Measurements from ENCODE around the gene GRK6.

The GRK6 gene

GRCh38 chr5:177454397-177455035 lies 28.0 kb downstream of the GRK6 start (continued):
- TF ChIP-seq ZBTB7A (tag by site-specific recombination; IDR thresholded peaks at IDR 0.05; ENCODE audit: low read depth) = no peak; the same call in 1 of the 2 replicates
- no peak for TF ChIP-seq YY2 (tag by site-specific recombination; IDR thresholded peaks at IDR 0.05)
- no peak for TF ChIP-seq ZNF114 (tag by site-specific recombination; IDR thresholded peaks at IDR 0.05)
- 0 out of 2 replicates have a peak, but pooled peaks have one; percentile 12 for TF ChIP-seq ZNF677 (tag by site-specific recombination; IDR thresholded peaks at IDR 0.05)
- no peak for TF ChIP-seq ZNF121 (tag by site-specific recombination; IDR thresholded peaks at IDR 0.05)
- TF ChIP-seq SP3 (tag by site-specific recombination; IDR thresholded peaks at IDR 0.05) = no peak; the same call in 1 of the 2 replicates
- no peak for TF ChIP-seq ZNF664 (tag by site-specific recombination; IDR thresholded peaks at IDR 0.05)
- peak; percentile 44; the same call in 1 of the 2 replicates for TF ChIP-seq BCL11B (tag by site-specific recombination; IDR thresholded peaks at IDR 0.05; ENCODE audit: low read depth)
- no peak for TF ChIP-seq ZNF239 (tag by site-specific recombination; IDR thresholded peaks at IDR 0.05)
- no peak for TF ChIP-seq ZNF785 (tag by site-specific recombination; IDR thresholded peaks at IDR 0.05)
- TF ChIP-seq, protein P1, sequence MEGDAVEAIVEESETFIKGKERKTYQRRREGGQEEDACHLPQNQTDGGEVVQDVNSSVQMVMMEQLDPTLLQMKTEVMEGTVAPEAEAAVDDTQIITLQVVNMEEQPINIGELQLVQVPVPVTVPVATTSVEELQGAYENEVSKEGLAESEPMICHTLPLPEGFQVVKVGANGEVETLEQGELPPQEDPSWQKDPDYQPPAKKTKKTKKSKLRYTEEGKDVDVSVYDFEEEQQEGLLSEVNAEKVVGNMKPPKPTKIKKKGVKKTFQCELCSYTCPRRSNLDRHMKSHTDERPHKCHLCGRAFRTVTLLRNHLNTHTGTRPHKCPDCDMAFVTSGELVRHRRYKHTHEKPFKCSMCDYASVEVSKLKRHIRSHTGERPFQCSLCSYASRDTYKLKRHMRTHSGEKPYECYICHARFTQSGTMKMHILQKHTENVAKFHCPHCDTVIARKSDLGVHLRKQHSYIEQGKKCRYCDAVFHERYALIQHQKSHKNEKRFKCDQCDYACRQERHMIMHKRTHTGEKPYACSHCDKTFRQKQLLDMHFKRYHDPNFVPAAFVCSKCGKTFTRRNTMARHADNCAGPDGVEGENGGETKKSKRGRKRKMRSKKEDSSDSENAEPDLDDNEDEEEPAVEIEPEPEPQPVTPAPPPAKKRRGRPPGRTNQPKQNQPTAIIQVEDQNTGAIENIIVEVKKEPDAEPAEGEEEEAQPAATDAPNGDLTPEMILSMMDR (tag by site-specific recombination; IDR thresholded peaks at IDR 0.05) = peak; percentile 90
- no peak for TF ChIP-seq ZNF366 (tag by site-specific recombination; conservative IDR thresholded peaks at IDR 0.05)
- no peak for TF ChIP-seq ZNF837 (tag by site-specific recombination; IDR thresholded peaks at IDR 0.05)
- no peak for TF ChIP-seq ZNF548 (tag by site-specific recombination; IDR thresholded peaks at IDR 0.05)
- TF ChIP-seq ZNF169 (tag by site-specific recombination; IDR thresholded peaks at IDR 0.05) = no peak
- no peak for TF ChIP-seq ZNF157 (tag by site-specific recombination; IDR thresholded peaks at IDR 0.05)
- TF ChIP-seq MZF1 (tag by site-specific recombination; IDR thresholded peaks at IDR 0.05; ENCODE audit: borderline replicate concordance) = no peak
- TF ChIP-seq ZNF449 (tag by site-specific recombination; IDR thresholded peaks at IDR 0.05) = peak; percentile 62; the same call in 1 of the 2 replicates
- no peak for TF ChIP-seq GFI1B (tag by site-specific recombination; IDR thresholded peaks at IDR 0.05)
- no peak for TF ChIP-seq TRIM28 (IDR thresholded peaks at IDR 0.05; ENCODE audit: borderline replicate concordance, low read length)
- TF ChIP-seq ZFHX2 (tag by site-specific recombination; conservative IDR thresholded peaks at IDR 0.05) = peak; percentile 34; the same call in 1 of the 2 replicates
- TF ChIP-seq, protein P2, sequence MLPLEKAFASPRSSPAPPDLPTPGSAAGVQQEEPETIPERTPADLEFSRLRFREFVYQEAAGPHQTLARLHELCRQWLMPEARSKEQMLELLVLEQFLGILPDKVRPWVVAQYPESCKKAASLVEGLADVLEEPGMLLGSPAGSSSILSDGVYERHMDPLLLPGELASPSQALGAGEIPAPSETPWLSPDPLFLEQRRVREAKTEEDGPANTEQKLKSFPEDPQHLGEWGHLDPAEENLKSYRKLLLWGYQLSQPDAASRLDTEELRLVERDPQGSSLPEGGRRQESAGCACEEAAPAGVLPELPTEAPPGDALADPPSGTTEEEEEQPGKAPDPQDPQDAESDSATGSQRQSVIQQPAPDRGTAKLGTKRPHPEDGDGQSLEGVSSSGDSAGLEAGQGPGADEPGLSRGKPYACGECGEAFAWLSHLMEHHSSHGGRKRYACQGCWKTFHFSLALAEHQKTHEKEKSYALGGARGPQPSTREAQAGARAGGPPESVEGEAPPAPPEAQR (tag by site-specific recombination; IDR thresholded peaks at IDR 0.05) = peak; percentile 80; the same call in 1 of the 2 replicates
- no peak for TF ChIP-seq ZNF354C (tag by site-specific recombination; IDR thresholded peaks at IDR 0.05; ENCODE audit: borderline replicate concordance, low read depth)
- peak; percentile 37; the same call in 1 of the 2 replicates for TF ChIP-seq ZBTB1 (tag by site-specific recombination; IDR thresholded peaks at IDR 0.05)
- TF ChIP-seq ZNF133 (tag by site-specific recombination; IDR thresholded peaks at IDR 0.05) = no peak
- TF ChIP-seq ZNF791 (tag by site-specific recombination; IDR thresholded peaks at IDR 0.05) = no peak
- 0 out of 2 replicates have a peak, but pooled peaks have one; percentile 56 for TF ChIP-seq ZNF2 (tag by site-specific recombination; IDR thresholded peaks at IDR 0.05)
- TF ChIP-seq KLF9 (tag by site-specific recombination; IDR thresholded peaks at IDR 0.05; ENCODE audit: low read depth) = no peak; the same call in none of the 2 replicates
- no peak for TF ChIP-seq PRDM1 (tag by site-specific recombination; IDR thresholded peaks at IDR 0.05)
- no peak for TF ChIP-seq ELK4 (IDR thresholded peaks at IDR 0.05; ENCODE audit: borderline replicate concordance, low read depth, low read length)
- no peak; the same call in 1 of the 2 replicates for TF ChIP-seq ZNF549 (tag by site-specific recombination; IDR thresholded peaks at IDR 0.05)
- TF ChIP-seq, protein P3, sequence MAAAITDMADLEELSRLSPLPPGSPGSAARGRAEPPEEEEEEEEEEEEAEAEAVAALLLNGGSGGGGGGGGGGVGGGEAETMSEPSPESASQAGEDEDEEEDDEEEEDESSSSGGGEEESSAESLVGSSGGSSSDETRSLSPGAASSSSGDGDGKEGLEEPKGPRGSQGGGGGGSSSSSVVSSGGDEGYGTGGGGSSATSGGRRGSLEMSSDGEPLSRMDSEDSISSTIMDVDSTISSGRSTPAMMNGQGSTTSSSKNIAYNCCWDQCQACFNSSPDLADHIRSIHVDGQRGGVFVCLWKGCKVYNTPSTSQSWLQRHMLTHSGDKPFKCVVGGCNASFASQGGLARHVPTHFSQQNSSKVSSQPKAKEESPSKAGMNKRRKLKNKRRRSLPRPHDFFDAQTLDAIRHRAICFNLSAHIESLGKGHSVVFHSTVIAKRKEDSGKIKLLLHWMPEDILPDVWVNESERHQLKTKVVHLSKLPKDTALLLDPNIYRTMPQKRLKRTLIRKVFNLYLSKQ (tag by site-specific recombination; IDR thresholded peaks at IDR 0.05; ENCODE audit: borderline replicate concordance) = no peak
